Choroid plexus epithelial cell (primary cell): ENCODE measurements around the gene SLC35G2.
"Not testable (repeated sequence)": the region's sequence is repeated elsewhere in the genome, so short reads cannot be mapped to it uniquely, and the experiment has no call there.

Experiments used
- DNase-seq: peaks from one replicate; pipeline ENCODE4 v3.0.0-alpha.2; 2010; ENCODE audit warnings: low read depth
- H3K4me3 ChIP-seq: 2 replicates; pipeline ENCODE4 v1.5.1; 2011; ENCODE audit warnings: low read depth, mild to moderate bottlenecking, control low read depth, low read length, moderate library complexity
- TF ChIP-seq, protein P1 (sequence below): conservative IDR thresholded peaks from 2 replicates; pipeline ENCODE4 v1.5.1; 2011; ENCODE audit warnings: low read depth, mild to moderate bottlenecking, control low read depth, inconsistent platforms, low read length, moderate library complexity

Gene SLC35G2

DNA sequence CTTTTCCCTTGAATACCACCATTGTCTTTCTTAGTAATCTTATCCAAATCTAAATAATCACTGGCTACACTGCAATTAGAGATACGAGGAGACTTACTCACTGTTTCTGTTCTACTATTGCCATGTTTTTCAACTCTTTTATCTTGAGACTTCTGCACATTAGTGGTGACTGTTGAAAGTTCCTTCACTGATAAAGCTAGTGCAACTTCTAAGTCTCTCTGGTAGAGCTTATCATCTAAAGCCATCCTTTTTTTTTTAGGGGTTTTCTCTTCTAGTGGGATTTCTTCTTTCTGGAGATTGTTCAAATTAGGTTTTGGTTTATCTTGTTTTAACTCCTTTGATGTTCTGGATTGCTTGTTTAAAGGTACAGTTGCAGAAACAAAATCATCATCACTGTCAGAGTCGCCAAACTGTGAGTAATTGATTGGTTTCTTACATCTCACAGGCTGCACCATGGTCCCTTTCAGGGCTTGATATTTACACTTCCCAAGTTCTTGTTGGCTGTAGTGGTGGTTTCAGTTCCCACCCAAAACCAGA, 80.8 kb downstream of the SLC35G2 start:
- TF ChIP-seq, protein P1, sequence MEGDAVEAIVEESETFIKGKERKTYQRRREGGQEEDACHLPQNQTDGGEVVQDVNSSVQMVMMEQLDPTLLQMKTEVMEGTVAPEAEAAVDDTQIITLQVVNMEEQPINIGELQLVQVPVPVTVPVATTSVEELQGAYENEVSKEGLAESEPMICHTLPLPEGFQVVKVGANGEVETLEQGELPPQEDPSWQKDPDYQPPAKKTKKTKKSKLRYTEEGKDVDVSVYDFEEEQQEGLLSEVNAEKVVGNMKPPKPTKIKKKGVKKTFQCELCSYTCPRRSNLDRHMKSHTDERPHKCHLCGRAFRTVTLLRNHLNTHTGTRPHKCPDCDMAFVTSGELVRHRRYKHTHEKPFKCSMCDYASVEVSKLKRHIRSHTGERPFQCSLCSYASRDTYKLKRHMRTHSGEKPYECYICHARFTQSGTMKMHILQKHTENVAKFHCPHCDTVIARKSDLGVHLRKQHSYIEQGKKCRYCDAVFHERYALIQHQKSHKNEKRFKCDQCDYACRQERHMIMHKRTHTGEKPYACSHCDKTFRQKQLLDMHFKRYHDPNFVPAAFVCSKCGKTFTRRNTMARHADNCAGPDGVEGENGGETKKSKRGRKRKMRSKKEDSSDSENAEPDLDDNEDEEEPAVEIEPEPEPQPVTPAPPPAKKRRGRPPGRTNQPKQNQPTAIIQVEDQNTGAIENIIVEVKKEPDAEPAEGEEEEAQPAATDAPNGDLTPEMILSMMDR = no peak
- DNase-seq = no peak
- no peak overlapping the region for H3K4me3 ChIP-seq

GRCh38 chr3:136900694-136901093, 81.8 kb downstream of the SLC35G2 start:
- not testable (repeated sequence) for DNase-seq, H3K4me3 ChIP-seq

- TF ChIP-seq, protein P1 = no peak
- no peak overlapping the region for H3K4me3 ChIP-seq
- no peak for DNase-seq
Observed at GRCh38 chr3:136901391-136901790, 82.5 kb downstream of the SLC35G2 start.

- DNase-seq, H3K4me3 ChIP-seq: not testable (repeated sequence)
Observed at GRCh38 chr3:136902530-136902929, 83.6 kb downstream of the SLC35G2 start.

DNA sequence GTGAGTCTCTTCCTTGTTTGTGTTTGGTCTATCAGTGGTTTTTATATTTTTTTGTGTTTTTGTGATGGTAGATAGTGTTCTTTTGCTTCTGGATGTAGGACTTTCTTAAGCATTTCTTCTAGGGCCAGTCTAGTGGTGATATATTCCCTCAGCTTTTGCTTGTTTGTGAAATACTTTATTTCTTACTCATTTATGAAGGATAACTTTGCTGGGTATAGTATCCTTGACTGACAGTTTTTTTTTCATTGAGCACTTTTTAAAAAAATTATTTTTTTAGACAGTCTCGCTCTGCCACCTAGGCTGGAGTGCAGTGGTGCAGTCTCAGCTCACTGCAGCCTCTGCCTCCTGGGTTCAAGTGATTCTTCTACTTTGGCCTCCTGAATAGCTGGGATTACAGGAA, 85.0 kb downstream of the SLC35G2 start:
- TF ChIP-seq, protein P1 = no peak
- H3K4me3 ChIP-seq = no peak overlapping the region
- no peak for DNase-seq

DNA sequence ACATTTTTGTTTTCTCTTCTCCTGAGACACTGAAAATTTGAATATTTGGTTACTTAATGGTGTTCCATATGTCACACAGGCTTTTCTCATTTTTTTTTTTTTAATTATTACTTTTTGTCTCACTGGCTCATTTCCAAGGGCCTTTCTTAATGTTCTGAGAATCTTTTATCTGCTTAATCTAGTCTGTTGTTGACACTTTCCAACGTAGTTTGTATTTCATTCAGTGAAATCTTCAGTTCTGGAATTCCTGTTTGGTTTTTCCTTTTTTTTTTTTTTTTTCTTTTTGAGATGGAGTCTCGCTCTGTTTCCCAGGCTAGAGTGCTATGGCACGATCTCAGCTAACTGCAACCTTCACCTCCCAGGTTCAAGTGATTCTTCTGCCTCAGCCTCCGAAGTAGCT, 85.8 kb downstream of the SLC35G2 start:
- no peak for DNase-seq
- no peak overlapping the region for H3K4me3 ChIP-seq
- TF ChIP-seq, protein P1 = no peak
